TTC549 (cell line): ENCODE measurements around the gene MEGF9.
"Not testable (repeated sequence)": the region's sequence is repeated elsewhere in the genome, so short reads cannot be mapped to it uniquely, and the experiment has no call there.

Experiments
- FAIRE-seq: peaks from 2 replicates; lab custom pipeline; 2012; peaks lifted over from hg19 to GRCh38; lab: Jason Lieb, UNC

MEGF9 gene

GRCh38 chr9:120714088-120714845 is at the start of gene MEGF9:
TSS of gene MEGF9 (minus strand) at chr9:120714470. CDS start at chr9:120714358, 112 bp downstream.
- no peak for FAIRE-seq

GRCh38 chr9:120761006-120761405 is 46.7 kb upstream of the MEGF9 start:
- FAIRE-seq: no peak

DNA sequence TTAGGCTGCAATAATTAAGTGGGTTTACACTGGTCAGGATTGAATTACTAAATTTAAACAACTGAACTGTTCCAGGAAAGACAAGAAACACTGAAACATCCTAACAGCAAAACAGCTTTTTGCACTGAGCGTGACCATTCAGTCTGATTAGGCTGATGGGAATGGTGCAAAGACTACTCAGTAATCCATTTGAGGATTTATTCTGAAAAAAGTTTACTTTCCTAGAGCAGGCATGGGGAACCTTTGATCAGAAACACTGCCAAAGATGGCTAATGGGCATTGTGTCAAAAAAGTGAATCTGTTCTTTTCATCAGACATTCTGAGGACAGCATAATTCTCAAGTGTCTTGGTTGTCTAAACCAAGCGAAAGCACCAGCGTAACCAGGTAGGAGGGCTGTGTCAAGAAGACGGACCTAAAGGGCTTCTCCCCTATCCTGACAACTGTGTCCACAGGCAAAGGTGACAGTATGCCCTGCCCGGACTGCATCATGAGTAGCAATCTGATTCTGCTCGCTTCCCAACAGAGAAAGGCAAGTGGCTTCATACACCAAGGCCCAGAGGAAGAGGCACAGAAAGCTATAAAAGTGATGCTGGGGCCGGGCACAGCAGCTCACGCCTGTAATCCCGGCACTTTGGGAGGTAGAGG is 45.6 kb upstream of the MEGF9 start:
- FAIRE-seq: no peak

- no peak for FAIRE-seq
Observed at GRCh38 chr9:120758544-120758943, 44.3 kb upstream of the MEGF9 start.

GRCh38 chr9:120757026-120757913 is 43.0 kb upstream of the MEGF9 start:
- FAIRE-seq: no peak

DNA sequence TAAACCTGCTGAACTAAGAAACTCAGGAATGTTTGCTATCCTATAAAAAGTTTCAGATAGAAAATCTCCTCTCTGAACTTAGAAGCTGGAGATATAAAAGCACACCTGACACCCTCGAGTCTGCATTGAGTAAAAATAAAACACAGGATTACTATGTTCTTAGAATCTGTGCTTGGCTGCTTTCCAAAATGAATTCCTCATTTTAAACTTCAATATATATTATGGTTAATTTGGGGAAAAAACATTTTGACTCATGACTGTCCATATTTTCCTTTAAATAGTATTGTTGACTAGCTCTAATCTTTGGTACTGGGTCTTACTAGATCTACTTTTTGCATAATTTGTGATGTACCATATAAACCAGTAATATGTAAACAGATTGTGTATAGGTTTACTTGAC is 42.3 kb upstream of the MEGF9 start:
- FAIRE-seq: no peak

DNA sequence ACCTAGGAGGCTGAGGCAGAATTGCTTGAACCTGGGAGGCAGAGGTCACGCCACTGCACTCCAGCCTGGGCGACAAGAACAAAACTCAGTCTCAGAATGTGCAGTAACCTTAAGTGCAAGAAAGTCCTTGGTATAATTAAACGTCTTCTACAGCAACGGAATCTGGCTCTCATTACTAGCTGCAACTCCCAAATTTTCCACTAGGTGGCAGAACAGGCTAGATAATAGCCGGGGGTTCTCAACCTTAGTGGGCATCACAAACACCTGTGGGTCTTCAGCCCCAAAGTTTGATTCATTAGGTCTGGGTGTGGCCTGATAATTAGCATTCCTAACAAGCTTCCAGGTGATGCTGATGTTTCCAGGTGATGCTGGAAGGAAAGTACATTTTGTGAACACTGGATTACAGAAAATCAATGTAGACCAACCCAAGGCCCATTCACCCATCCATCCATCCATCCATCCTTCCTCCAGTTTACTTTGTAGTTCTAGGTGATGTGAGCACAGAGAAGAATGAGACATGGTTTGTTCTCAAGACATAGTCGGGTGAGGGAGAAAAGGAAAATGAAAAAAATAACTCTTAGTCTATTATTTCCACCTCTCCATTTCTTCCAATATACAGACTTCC is 41.7 kb upstream of the MEGF9 start:
- no peak for FAIRE-seq

GRCh38 chr9:120755044-120755443 is 40.8 kb upstream of the MEGF9 start:
- FAIRE-seq: no peak

DNA sequence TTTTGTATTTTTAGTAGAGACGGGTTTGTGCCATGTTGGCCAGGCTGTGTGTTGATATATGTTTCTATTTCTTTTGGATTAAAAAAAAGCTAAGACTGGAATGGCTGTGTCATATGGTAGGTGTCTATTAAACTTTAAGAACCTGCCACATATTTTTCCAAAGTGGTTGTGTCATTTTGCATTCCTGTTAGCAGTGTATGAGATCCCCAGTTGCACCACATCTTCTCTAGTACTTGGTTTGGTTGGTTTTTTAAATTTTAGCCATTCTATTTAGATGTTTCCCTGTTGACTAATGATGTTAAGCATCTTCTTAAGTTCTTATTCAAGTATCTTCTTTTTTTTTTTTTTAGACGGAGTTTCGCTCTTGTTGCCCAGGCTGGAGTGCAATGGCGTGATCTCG is 36.2 kb upstream of the MEGF9 start:
- no peak for FAIRE-seq

DNA sequence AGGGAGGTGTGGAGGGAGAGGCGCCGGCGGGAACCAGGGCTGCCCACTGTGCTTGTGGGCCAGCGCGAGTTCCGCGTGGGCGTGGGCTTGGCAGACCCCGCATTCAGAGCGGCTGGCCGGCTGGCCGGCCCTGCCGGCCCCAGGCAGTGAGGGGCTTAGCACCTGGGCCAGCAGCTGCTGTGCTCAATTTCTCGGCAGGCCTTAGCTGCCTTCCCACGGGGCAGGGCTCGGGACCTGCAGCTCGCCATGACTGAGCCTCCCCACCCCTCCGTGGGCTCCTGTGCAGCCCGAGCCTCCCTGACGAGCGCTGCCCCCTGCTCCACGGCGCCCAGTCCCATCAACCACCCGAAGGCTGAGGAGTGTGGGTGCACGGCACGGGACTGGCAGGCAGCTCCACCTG is 32.1 kb upstream of the MEGF9 start:
- FAIRE-seq: not testable (repeated sequence)

GRCh38 chr9:120745278-120745677 is 31.0 kb upstream of the MEGF9 start:
- FAIRE-seq: no peak

DNA sequence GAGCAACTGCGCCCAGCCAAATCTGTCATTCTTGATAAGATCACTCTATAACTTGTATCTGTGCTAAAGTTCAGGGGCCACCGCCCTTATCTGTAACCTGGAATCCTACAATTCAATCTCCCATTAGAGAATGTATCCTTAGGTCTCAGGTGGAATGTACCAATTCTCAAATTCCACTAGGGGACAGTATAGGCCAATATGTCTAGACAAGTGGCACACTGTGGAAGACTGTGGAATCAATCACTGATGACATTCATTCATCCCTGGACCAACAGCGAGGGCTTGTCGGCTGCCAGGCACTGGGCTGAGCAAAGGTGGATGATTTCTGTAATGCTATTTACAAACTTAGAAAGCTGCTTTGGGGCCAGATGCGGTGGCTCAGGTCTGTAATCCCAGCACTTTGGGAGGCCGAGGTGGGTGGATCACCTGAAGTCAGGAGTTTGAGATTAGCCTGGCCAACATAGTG is 28.7 kb upstream of the MEGF9 start:
- FAIRE-seq: no peak

DNA sequence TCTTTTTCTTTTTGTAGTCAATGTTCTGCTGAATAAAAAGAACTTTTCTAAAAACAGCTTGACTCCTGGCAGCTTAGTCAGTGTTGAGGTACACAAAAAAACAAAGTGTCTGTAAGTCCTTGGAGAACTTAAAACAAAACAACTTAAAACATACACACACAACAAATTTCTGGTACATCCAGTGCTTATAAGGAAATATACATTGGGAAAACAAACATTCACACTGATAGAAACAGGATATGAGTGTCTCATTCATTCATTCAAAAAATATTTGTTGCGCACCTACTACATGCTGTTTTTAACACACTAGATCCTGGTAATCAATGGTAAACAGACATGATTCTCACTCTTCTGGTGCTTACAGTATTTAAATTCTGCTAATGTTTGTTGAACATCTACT is 27.4 kb upstream of the MEGF9 start:
- FAIRE-seq: no peak

- no peak for FAIRE-seq
Observed at GRCh38 chr9:120741191-120741590, 26.9 kb upstream of the MEGF9 start.

- no peak for FAIRE-seq
Observed at GRCh38 chr9:120740132-120740531, 25.9 kb upstream of the MEGF9 start.

DNA sequence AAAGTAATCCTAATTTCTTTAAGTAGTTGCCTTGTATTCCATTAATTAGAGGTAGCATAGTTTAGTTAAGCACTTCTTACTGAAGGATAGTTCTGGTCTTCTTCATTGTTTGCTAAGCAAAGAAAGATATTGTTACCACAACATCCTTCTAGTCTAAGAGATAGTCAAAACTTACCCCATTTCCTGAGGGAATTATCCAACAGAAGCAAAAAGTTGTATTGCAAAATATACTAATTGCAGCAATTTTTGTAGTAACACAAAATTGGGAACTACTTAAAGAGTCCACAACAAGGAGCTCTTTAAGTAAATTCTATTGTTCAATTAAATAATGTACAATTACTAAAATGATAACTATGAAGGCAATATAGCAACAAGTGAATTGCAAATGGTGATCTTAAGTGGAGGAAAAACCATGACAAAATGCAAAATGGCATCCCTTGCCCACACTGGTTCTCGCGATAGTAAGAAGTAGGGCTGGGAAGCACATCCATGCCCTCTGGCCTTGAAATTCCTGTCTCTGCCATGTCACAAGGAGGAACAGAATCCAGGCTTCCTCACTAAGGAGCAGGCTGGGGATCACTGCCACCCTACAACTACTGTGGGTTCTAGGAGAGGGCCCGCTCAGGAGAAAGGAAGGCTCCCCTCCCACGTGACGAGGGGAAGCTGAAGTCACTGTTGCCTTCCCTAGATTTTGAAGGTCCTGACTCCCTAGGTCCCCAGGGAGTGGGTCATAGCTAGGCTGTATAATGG is 23.3 kb upstream of the MEGF9 start:
- FAIRE-seq: no peak

DNA sequence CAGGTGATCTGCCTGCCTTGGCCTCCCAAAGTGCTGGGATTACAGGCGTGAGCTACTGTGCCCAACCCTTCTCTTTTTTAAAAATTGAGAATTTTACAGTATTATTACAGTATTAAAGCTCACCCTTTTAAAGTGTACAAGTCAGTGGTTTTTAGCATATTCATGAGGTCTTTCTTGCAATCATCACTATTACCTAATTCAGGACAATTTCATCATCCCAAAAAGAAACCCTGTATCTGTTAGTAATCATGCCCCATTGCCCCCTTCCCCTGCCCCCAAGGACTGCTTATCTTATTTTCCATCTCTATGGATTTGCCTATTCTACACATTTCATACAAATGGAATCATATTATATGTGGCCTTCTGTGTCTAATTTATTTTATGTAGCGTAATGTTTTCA is 22.6 kb upstream of the MEGF9 start:
- FAIRE-seq: no peak

DNA sequence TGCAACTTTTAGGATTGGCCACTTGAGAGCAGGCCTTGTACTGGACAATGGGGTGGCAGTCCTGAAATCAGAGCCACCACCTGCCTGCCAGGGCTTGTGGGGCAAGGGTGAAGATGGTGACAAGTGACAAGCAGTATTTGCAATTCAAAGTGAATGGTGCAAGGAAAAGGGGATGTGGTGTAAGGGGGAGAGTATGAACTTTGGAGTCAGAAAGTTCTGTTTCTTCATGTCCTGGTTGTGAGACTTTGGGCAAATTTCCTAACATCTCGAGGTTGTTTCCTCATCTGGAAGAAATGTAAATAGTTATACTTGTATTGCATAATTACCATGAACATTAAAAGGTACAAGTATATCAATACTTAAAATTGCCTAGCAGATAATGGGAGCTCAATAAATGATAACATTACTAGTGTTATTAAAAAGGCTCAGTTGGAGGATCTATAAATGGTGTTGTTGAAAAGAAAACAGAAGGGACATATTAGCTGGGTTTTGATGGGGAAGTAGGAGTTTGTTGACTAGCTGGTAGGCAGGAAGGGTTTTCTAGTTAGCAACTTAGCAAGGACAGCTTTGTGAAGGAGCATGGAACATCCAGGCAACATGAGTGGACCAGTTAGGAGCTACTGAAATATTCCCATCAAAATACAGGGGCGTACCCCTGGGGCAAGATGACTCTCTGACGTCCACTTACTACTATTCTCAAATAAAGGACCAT is 21.3 kb upstream of the MEGF9 start:
- no peak for FAIRE-seq

- no peak for FAIRE-seq
Observed at GRCh38 chr9:120734607-120735410, 20.5 kb upstream of the MEGF9 start.

- no peak for FAIRE-seq
Observed at GRCh38 chr9:120733190-120733589, 18.9 kb upstream of the MEGF9 start.
